NK-92 treated with Interleukin-12 subunit alpha and Interleukin-12 subunit beta, amount 100 ng/mL, for 24 hours (cell line): ENCODE data around the gene AMBRA1.

ENCODE experiments used
- DNase-seq: peaks from one replicate; lab custom pipeline; 2025; lab: John Stamatoyannopoulos, UW

Gene AMBRA1, protein sequence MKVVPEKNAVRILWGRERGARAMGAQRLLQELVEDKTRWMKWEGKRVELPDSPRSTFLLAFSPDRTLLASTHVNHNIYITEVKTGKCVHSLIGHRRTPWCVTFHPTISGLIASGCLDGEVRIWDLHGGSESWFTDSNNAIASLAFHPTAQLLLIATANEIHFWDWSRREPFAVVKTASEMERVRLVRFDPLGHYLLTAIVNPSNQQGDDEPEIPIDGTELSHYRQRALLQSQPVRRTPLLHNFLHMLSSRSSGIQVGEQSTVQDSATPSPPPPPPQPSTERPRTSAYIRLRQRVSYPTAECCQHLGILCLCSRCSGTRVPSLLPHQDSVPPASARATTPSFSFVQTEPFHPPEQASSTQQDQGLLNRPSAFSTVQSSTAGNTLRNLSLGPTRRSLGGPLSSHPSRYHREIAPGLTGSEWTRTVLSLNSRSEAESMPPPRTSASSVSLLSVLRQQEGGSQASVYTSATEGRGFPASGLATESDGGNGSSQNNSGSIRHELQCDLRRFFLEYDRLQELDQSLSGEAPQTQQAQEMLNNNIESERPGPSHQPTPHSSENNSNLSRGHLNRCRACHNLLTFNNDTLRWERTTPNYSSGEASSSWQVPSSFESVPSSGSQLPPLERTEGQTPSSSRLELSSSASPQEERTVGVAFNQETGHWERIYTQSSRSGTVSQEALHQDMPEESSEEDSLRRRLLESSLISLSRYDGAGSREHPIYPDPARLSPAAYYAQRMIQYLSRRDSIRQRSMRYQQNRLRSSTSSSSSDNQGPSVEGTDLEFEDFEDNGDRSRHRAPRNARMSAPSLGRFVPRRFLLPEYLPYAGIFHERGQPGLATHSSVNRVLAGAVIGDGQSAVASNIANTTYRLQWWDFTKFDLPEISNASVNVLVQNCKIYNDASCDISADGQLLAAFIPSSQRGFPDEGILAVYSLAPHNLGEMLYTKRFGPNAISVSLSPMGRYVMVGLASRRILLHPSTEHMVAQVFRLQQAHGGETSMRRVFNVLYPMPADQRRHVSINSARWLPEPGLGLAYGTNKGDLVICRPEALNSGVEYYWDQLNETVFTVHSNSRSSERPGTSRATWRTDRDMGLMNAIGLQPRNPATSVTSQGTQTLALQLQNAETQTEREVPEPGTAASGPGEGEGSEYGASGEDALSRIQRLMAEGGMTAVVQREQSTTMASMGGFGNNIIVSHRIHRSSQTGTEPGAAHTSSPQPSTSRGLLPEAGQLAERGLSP (N-terminal part only)

GRCh38 chr11:46593550-46594373 is at the start of gene AMBRA1:
Gene AMBRA1 (minus strand): TSS chr11:46594023. CDS start chr11:46548380, 45,643 bp downstream.
- DNase-seq, result peak; percentile 75

- DNase-seq, result no peak
These were observed 49.7 kb upstream of the AMBRA1 start for GRCh38 chr11:46643531-46643930.

- DNase-seq, result no peak
These were observed 49.0 kb upstream of the AMBRA1 start for GRCh38 chr11:46642627-46643335.

DNA sequence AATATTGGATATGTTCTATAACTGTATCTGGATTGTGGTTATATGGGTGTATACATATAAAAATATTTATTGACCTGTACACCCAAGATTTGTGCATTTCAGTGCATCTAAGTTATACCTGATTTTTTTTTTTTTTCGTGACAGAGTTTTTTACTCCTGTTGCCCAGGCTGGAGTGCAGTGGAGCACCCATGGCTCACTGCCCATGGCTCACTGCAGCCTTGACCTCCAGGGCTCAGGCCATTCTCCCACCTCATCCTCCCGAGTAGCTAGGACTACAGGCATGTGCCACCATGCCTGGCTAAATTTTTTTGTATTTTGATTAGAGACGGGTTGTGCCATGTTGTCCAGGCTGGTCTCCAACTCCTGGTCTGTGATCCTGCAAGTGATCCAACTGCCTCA is 47.8 kb upstream of the AMBRA1 start:
- DNase-seq, result no peak

DNA sequence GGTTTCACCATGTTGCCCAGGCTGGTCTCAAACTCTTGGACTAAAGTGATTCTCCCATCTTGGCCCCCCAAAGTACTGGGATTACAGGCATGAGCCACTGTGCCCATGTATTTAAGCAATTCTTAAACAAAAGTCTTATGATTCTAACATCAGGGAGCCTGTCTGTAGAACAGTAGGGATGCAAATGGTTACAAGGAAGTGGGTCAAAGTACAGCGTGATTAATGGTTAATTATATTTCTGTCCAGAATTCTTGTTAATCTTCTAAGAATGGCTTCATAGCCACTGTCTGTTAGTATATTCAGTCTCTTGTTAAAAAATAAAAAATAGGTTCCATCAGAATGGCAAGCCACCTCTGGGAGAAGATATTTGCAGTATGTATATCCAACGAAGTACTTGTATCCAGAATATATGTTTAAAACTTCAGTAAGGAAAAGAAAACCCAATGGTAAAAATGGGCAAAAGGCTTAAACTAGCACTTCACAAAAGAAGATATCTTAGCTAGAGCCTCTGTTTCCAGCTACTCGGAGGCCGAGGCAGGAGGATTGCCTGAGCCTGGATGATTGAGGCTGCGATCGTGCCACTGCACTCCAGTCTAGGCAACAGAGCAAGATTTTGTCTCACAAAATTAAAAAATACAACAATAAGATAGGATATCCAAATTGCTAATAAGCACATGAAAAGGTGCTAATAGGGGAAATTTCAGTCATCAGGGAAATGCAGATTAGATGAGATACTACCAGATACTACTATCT is 46.4 kb upstream of the AMBRA1 start:
- no peak for DNase-seq

- no peak for DNase-seq
These were observed 45.5 kb upstream of the AMBRA1 start for GRCh38 chr11:46639197-46639839.

DNA sequence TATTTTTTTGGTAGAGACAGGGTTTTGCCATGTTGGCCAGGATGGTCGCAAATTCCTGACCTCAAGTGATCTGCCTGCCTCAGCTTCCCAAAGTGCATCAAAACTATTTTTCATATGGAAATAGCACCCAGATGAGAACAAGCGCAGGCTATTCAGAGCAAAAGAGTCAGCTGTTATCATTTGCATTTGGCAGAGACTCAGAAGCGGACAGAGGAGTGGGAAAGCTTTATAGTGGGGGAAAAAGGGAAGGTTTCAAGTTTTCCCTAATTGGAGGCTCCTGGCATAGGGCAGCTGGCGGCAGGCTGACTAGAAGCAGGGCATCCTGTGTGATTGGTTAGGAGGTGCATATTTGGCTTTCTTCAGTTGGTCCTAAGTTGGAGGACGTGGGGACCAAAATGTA is 43.7 kb upstream of the AMBRA1 start:
- DNase-seq, result no peak

GRCh38 chr11:46635557-46636139 is 41.8 kb upstream of the AMBRA1 start:
- DNase-seq, result no peak

- DNase-seq, result no peak
These were observed 39.7 kb upstream of the AMBRA1 start for GRCh38 chr11:46633291-46634217.

GRCh38 chr11:46632502-46632901 is 38.7 kb upstream of the AMBRA1 start:
- no peak for DNase-seq

- DNase-seq, result no peak
These were observed 37.9 kb upstream of the AMBRA1 start for GRCh38 chr11:46631676-46632075.

- no peak for DNase-seq
These were observed 36.4 kb upstream of the AMBRA1 start for GRCh38 chr11:46630237-46630636.

DNA sequence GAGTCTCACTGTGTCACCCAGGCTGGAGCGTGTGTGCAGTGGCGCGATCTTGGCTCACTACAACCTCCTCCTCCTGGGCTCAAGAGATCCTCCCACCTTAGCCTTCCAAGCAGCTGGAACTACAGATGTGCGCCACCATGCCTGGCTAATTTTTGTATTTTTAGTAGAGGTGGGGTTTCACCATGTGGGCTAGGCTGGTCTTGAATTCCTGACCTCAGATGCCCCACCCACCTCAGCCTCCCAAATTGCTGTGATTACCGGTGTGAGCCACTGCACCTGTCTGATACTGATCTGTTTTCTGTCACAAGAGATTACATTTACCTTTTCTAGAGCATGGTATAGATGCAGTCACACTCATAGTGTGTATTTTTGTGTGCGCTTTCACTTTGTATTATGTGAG is 35.1 kb upstream of the AMBRA1 start:
- no peak for DNase-seq

DNA sequence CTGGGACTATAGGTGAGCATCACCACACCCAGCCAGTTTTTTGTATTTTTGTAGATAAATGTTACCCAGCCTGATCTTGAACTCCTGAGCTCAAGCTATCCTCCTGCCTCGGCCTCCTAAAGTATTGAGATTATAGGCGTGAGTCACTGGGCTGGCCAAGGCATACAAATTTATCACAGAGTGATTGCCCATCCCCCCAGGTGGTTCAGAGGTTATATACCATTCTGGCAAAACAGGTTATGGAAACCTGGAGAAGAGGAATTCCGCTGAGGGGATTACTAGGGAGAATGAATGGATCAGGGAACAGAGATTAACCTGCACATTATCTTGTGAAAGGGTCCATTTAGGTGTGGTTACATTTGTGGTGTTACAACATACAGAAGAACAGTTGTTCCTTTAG is 31.6 kb upstream of the AMBRA1 start:
- DNase-seq, result no peak

DNA sequence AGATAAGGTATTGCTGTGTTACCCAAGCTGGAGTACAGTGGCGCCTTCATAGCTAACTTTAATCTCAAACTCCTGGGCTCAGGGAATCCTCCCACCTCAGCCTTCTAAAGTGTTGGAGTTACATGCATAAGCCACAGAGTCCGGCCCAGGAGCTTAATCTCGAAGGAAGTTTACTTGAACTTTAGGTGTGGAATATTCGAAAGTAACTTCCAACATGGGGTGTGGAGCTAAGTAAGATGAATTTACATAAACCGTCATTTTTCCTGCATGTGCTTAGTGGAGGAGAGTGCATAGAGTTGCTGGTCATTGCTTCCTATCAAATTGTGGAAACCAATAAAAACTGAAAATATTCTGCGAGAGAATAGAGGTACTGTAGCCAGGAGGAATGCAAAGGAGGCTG is 25.0 kb upstream of the AMBRA1 start:
- no peak for DNase-seq

DNA sequence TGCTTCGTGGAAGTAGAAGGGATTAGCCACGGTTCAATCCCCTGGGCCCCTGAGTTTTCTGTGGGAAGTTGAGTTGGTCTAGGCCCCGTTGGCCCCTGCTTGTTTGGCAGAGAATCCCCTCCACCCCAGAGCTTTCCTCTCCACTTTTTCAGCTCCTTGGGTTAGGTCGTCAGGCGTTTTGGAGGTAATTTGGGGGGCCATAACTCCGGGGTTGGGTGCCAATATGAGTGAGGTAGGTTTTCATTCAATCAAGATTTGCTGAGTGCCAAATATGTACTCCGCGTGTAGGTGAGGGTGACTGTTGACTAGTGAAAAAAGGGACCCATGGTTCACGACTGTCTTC is 24.1 kb upstream of the AMBRA1 start:
- DNase-seq, result no peak

DNA sequence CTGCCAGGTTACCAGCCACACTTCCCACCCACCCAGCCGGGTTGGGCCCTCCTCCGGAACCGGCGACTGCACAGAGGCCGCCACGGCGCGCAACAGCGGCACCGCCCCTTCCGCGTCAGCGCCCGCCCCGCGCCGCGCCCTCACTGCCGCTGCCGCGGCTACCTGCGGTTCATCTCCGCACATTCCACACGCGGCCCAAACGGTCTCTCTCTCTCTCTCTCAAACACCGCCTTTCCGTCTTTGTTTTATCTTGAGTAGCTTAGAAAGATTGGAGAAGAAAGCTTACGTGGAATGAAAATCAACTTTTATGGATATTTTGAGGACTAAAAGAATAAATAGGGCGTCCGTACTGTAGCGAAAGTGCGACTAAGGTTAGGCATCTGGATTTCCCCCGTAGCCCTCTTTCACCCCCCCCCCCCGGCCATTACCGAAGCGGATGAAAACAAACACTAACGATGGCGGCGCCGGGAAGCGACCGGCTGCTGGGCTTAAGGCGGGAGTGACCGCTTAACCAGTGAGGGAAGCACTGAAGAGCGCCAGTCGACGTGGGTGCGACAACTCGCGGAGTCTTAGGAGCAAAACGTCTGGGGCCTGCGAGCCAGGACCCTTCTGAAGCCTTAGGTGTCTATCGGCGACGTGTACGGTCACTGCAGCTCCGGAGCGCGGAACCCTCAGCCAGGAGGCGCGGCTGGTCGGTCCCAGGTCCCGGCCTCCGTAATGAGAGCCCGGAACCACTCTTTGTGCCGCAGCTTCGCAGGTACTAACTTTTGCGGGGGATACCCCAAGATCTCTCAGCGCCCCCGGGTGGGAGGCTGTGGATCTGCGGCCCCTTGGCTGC is 23.5 kb upstream of the AMBRA1 start, which contains the start of the genes ATG13 and HARBI1:
TSS of gene ATG13 (plus strand) at position 420 of the 838 bp plus-strand sequence. CDS start 26,739 bp downstream, outside the sequence.
TSS of gene HARBI1 (minus strand) at position 94 of the 838 bp plus-strand sequence. CDS start 990 bp downstream, outside the sequence.
- DNase-seq, result peak; percentile 92
